GM15510 (cell line): ENCODE data around the gene FRMD4A.

Experiments
- POLR2A ChIP-seq: IDR thresholded peaks from 3 replicates; pipeline ENCODE4 v1.6.1; 2011; ENCODE audit warnings: borderline replicate concordance; ENCODE audit not compliant: insufficient read length; ENCODE audit errors: extremely low read depth

Gene FRMD4A

GRCh38 chr10:13887761-13888160, 443.0 kb downstream of the FRMD4A start:
- no peak for TF ChIP-seq POLR2A

- TF ChIP-seq POLR2A = no peak
Observed at GRCh38 chr10:13885238-13885990, 445.3 kb downstream of the FRMD4A start.

- TF ChIP-seq POLR2A = no peak
Observed at GRCh38 chr10:13883636-13884444, 446.9 kb downstream of the FRMD4A start.

GRCh38 chr10:13882119-13882711, 448.5 kb downstream of the FRMD4A start:
- no peak for TF ChIP-seq POLR2A

GRCh38 chr10:13880760-13881159, 450.0 kb downstream of the FRMD4A start:
- TF ChIP-seq POLR2A = no peak

- no peak for TF ChIP-seq POLR2A
Observed at GRCh38 chr10:13877154-13877909, 453.4 kb downstream of the FRMD4A start.

- TF ChIP-seq POLR2A = no peak
Observed at GRCh38 chr10:13873196-13873595, 457.5 kb downstream of the FRMD4A start.

GRCh38 chr10:13872411-13872810, 458.3 kb downstream of the FRMD4A start:
- TF ChIP-seq POLR2A = no peak

GRCh38 chr10:13871776-13872175, 458.9 kb downstream of the FRMD4A start:
- no peak for TF ChIP-seq POLR2A

GRCh38 chr10:13871011-13871410, 459.7 kb downstream of the FRMD4A start:
- TF ChIP-seq POLR2A = no peak

- no peak for TF ChIP-seq POLR2A
Observed at GRCh38 chr10:13869295-13869664, 461.4 kb downstream of the FRMD4A start.

- TF ChIP-seq POLR2A = no peak
Observed at GRCh38 chr10:13868528-13869294, 462.0 kb downstream of the FRMD4A start.

GRCh38 chr10:13867822-13868221, 462.9 kb downstream of the FRMD4A start:
- TF ChIP-seq POLR2A = no peak
